ENCODE data around the gene CCBE1. TPM values are rescaled to one million over a fixed set of nuclear protein-coding genes. Genes with fewer than 3 reads are reported as not detected.

The CCBE1 gene
- total and polyA plus RNA-seq, 7 donors, result 0.01 to 0.77 (median 0.14) TPM; not detected in 1

GRCh38 chr18:59704146-59704545 lies 6.9 kb upstream of the CCBE1 start:
- intact Hi-C loops (cut with DNase I), result no loop called here
- Histone ChIP-seq H3K27me3 (ENCODE audit: insufficient read depth in 3 of 3, low read length in 2 of 3) (peaks cover 0 to 2% (median 0%) of the 10 kb centered on the region in 3 donors), H3K4me1 (no peaks in the 10 kb centered on the region), H3K9me3 (no peaks in the 10 kb centered on the region), H3K36me3 (ENCODE audit: insufficient read depth in 1 of 2, low read depth in 1 of 2) (no peaks in the 10 kb centered on the region), H3K4me3 (no peak overlapping the region), H3K27ac (no peak overlapping the region)
- TF ChIP-seq CTCF (IDR thresholded peaks at IDR 0.05), result no peak
- WGBS, 3 donors, result 83 to 100% (median 100%) methylated on average over 1 of the region's 1 CpG
- ATAC-seq (no peak), DNase-seq (no peak)

DNA sequence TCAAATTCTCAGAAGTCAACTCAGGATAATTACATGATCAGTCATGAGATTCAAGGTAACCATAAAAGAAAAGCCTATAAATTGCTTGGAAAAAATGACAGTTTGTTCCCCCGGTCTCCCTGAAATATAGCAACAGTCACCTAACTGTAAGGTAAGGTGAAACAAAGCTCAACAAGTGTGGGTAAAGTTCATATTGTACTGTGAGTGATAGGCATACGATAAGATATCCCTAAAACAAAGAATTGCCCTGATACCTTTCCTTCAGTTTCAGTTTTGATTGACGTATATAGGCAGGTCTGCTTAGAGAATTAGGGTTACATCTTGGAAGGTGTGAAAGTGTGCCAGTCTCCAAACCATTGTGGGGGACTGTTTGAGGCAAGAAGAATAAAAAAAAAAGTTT lies 4.0 kb upstream of the CCBE1 start:
- no peak overlapping the region for H3K27ac ChIP-seq
- ATAC-seq, result no peak
- no peaks in the 10 kb centered on the region for H3K4me1 ChIP-seq
- TF ChIP-seq CTCF (IDR thresholded peaks at IDR 0.05), result no peak
- WGBS, 3 donors, result 74 to 85% (median 75%) methylated on average over 3 of the region's 3 CpGs
- H3K4me3 ChIP-seq, result no peak overlapping the region
- H3K9me3 ChIP-seq, result no peaks in the 10 kb centered on the region
- H3K27me3 ChIP-seq (ENCODE audit: insufficient read depth in 3 of 3, low read length in 2 of 3), result peaks cover 0 to 22% (median 4%) of the 10 kb centered on the region in 3 donors
- DNase-seq, result no peak
- no peaks in the 10 kb centered on the region for H3K36me3 ChIP-seq (ENCODE audit: insufficient read depth in 1 of 2, low read depth in 1 of 2)
- intact Hi-C loops (cut with DNase I), result no loop called here

- no peak overlapping the region for H3K4me3 ChIP-seq
- DNase-seq (no peak), ATAC-seq (no peak)
- no peak overlapping the region for H3K27ac ChIP-seq
- peaks cover 0 to 29% (median 4%) of the 10 kb centered on the region in 3 donors for H3K27me3 ChIP-seq (ENCODE audit: insufficient read depth in 3 of 3, low read length in 2 of 3)
- no peaks in the 10 kb centered on the region for H3K4me1 ChIP-seq
- TF ChIP-seq CTCF (IDR thresholded peaks at IDR 0.05), result no peak
- WGBS, 3 donors, result 92 to 93% (median 93%) methylated on average over 3 of the region's 3 CpGs
- H3K36me3 ChIP-seq (ENCODE audit: insufficient read depth in 1 of 2, low read depth in 1 of 2), result no peaks in the 10 kb centered on the region
- no peaks in the 10 kb centered on the region for H3K9me3 ChIP-seq
- intact Hi-C loops (cut with DNase I), result no loop called here
Observed at GRCh38 chr18:59700535-59700967, 3.3 kb upstream of the CCBE1 start.

DNA sequence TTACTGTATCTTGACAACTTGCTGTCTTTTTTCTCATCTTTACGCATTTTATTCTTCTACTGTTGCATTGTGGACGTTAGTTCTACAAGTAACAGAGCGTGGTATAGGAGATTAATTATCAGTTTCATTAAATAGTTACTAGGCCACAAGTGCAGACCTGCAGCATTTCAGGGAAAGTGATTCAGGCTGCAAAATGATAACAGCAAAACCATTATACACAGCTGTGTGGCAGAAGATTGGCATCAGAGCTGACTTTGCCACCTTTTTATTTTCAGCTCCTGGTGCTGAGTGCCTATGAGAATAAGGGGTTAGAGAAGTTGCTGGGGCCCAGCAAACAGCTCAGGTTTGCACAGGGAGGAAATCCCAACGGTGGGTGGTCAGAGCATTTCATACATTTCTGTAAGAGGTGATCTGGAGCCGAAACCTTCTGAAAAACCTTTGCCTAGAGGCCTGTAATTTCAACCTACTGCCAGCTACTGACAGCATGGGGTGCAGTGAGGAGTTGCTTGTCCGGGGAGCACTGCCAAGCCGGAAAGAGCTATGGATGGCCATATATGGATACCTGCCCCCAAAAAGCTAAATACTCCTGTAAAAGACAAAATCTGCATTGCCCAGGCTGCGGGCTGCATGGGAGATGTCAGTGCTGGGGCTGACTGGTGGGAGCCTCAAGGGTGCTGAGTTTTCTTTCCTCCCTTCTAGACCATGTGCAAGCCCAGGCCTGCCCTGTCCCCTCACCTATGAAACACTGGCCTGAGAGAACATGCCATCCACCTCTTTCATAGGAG lies 2.7 kb upstream of the CCBE1 start:
- no peak overlapping the region for H3K27ac ChIP-seq
- 91 to 93% (median 92%) methylated on average over 8 of the region's 8 CpGs for WGBS, 3 donors
- DNase-seq (no peak), ATAC-seq (no peak)
- intact Hi-C loops (cut with DNase I), result no loop called here
- H3K27me3 ChIP-seq (ENCODE audit: insufficient read depth in 3 of 3, low read length in 2 of 3), result peaks cover 0 to 35% (median 4%) of the 10 kb centered on the region in 3 donors
- no peak overlapping the region for H3K4me3 ChIP-seq
- no peaks in the 10 kb centered on the region for H3K4me1 ChIP-seq
- H3K9me3 ChIP-seq, result no peaks in the 10 kb centered on the region
- H3K36me3 ChIP-seq (ENCODE audit: insufficient read depth in 1 of 2, low read depth in 1 of 2), result no peaks in the 10 kb centered on the region
- no peak for TF ChIP-seq CTCF (IDR thresholded peaks at IDR 0.05)

All from psoas muscle (tissue), 8 donors.